Measurements from ENCODE around the gene OBP2A. TPM values are rescaled to one million over a fixed set of nuclear protein-coding genes. Genes with fewer than 3 reads are reported as not detected.

The OBP2A gene
- total RNA-seq, 2 experiments from 2014 or later, result not detected

DNA sequence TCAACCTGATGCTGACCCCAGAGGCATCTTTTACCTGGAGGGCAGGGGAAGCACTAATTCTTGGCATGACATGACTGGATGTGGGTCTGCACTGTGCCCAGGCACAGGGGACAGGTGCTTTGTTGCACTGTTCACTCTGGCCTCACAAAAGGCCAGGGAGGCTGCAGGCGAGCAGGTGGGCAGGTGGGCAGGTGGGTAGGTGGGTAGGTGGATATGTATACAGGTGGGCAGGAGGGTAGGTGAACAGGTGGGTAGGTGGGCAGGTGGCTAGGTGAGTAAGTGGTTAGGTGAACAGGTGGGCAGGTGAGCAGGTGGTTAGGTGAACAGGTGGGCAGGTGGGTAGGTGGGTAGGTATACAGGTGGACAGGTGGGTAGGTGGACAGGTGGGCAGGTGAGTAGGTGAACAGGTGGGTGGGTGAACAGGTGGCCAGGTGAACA, 17.1 kb downstream of the OBP2A start:
- TF ChIP-seq, protein P1, sequence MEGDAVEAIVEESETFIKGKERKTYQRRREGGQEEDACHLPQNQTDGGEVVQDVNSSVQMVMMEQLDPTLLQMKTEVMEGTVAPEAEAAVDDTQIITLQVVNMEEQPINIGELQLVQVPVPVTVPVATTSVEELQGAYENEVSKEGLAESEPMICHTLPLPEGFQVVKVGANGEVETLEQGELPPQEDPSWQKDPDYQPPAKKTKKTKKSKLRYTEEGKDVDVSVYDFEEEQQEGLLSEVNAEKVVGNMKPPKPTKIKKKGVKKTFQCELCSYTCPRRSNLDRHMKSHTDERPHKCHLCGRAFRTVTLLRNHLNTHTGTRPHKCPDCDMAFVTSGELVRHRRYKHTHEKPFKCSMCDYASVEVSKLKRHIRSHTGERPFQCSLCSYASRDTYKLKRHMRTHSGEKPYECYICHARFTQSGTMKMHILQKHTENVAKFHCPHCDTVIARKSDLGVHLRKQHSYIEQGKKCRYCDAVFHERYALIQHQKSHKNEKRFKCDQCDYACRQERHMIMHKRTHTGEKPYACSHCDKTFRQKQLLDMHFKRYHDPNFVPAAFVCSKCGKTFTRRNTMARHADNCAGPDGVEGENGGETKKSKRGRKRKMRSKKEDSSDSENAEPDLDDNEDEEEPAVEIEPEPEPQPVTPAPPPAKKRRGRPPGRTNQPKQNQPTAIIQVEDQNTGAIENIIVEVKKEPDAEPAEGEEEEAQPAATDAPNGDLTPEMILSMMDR (IDR thresholded peaks at IDR 0.05), result no peak
- intact Hi-C loops (cut with micrococcal nuclease), result no loop called here
- ChIA-PET POLR2A (no interaction called here), CTCF (no interaction called here)
- Mint-ChIP-seq H3K9me3 (no peaks in the 10 kb centered on the region), H3K4me1 (ENCODE audit: low read depth) (no peaks in the 10 kb centered on the region), H3K27ac (no peak overlapping the region), H3K4me3 (no peak overlapping the region), H3K27me3 (peaks cover 6% of the 10 kb centered on the region), H3K36me3 (ENCODE audit: low read depth) (no peaks in the 10 kb centered on the region)
- DNase-seq (no peak), ATAC-seq (no peak)

DNA sequence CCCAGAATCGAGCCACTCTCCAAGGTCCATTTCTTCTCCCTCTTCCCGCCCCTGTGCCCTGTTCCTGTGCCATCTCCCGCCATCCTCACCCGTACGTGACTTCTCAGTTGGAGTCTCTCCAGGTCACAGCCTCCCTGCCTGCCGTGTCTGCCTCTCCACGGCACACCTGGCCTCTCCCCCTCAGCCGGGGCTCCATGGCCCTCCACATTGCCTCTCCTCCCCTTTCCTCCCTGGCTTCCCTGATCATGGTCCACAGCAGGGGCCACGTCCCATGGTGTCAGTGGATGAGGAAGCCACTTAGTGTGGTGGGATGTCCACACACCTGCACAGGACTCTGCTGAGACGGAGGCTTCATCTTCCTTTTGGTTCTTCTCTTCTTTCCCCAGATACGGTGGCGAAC, 17.9 kb downstream of the OBP2A start:
- intact Hi-C loops (cut with micrococcal nuclease), result no loop called here
- H3K27me3 Mint-ChIP-seq, result peaks cover 3% of the 10 kb centered on the region
- ChIA-PET CTCF (no interaction called here), POLR2A (no interaction called here)
- ATAC-seq (no peak), DNase-seq (no peak)
- TF ChIP-seq, protein P1 (IDR thresholded peaks at IDR 0.05), result no peak
- no peak overlapping the region for H3K27ac Mint-ChIP-seq
- H3K9me3 Mint-ChIP-seq, result no peaks in the 10 kb centered on the region
- H3K4me1 Mint-ChIP-seq (ENCODE audit: low read depth), result no peaks in the 10 kb centered on the region
- no peak overlapping the region for H3K4me3 Mint-ChIP-seq
- no peaks in the 10 kb centered on the region for H3K36me3 Mint-ChIP-seq (ENCODE audit: low read depth)

DNA sequence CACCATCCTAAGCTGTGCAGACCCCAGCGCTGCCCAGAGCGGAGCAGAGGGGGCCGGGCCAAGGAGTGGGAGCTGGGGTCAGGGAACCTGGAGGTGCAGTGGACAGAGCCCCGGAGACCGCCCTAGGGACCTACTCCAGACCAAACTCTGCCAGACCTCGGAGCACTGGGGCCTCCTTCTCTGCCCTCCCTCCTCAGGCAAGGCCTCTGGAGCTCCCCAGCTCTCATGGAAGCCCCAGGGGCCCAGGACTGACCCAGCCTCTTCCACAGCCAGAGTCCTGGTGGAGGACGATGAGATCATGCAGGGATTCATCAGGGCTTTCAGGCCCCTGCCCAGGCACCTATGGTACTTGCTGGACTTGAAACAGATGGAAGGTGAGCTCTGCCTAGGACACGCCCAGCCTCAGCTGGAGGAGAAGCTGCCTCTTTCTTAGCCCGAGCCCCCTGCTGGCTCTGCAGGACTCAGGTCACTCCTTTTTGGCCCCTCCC, 19.3 kb downstream of the OBP2A start:
- TF ChIP-seq, protein P1 (IDR thresholded peaks at IDR 0.05), result no peak
- no peaks in the 10 kb centered on the region for H3K4me1 Mint-ChIP-seq (ENCODE audit: low read depth)
- no peak overlapping the region for H3K4me3 Mint-ChIP-seq
- ChIA-PET CTCF (no interaction called here), POLR2A (no interaction called here)
- H3K36me3 Mint-ChIP-seq (ENCODE audit: low read depth), result no peaks in the 10 kb centered on the region
- peaks cover 3% of the 10 kb centered on the region for H3K27me3 Mint-ChIP-seq
- no peak overlapping the region for H3K27ac Mint-ChIP-seq
- ATAC-seq (no peak), DNase-seq (no peak)
- intact Hi-C loops (cut with micrococcal nuclease), result no loop called here
- peaks cover 6% of the 10 kb centered on the region for H3K9me3 Mint-ChIP-seq

DNA sequence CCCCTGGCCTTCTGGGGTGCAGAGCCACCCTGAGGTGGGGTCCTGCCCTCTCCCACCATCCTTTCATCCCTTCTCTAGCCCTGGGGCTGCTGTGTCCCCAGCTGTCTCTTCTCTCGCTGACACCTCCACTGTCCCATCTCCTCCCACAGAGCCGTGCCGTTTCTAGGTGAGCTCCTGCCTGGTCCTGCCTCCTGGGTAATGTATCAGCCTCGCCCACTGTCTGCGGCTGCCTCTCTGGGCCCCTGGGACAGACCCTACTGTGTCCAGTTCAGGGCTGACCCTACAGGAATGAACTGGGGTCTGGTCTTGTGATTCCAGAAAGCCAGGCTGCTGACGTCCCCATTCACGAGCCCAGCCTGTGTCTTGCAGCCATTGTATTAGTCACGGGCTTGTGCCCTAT, 19.7 kb downstream of the OBP2A start:
- Mint-ChIP-seq H3K9me3 (peaks cover 6% of the 10 kb centered on the region), H3K27me3 (peaks cover under 1% of the 10 kb centered on the region), H3K4me3 (no peak overlapping the region), H3K36me3 (ENCODE audit: low read depth) (no peaks in the 10 kb centered on the region), H3K4me1 (ENCODE audit: low read depth) (no peaks in the 10 kb centered on the region), H3K27ac (no peak overlapping the region)
- ChIA-PET CTCF (no interaction called here), POLR2A (no interaction called here)
- no peak for ATAC-seq
- TF ChIP-seq, protein P1 (IDR thresholded peaks at IDR 0.05), result no peak
- intact Hi-C loops (cut with micrococcal nuclease), result no loop called here
- DNase-seq, result no peak

- Mint-ChIP-seq H3K27me3 (no peaks in the 10 kb centered on the region), H3K4me1 (ENCODE audit: low read depth) (no peaks in the 10 kb centered on the region), H3K36me3 (ENCODE audit: low read depth) (no peaks in the 10 kb centered on the region), H3K9me3 (peaks cover 6% of the 10 kb centered on the region), H3K4me3 (no peak overlapping the region), H3K27ac (no peak overlapping the region)
- CTCF ChIA-PET, result no interaction called here
- POLR2A ChIA-PET, result no interaction called here
- intact Hi-C loops (cut with micrococcal nuclease), result no loop called here
- TF ChIP-seq, protein P1 (IDR thresholded peaks at IDR 0.05), result no peak
- no peak for ATAC-seq
- DNase-seq, result peak; percentile 11
Measured at GRCh38 chr9:135566552-135566951, 20.6 kb downstream of the OBP2A start.

Measured in activated CD8-positive, alpha-beta T cell treated with anti-CD3 and anti-CD28 coated beads for 36 hours (primary cell).